ENCODE results near the gene NISCH. TPM values are rescaled to one million over a fixed set of nuclear protein-coding genes. Genes with fewer than 3 reads are reported as not detected.

The NISCH gene
- total RNA-seq, 1 donor from 2014 or later = 44.3 TPM

DNA sequence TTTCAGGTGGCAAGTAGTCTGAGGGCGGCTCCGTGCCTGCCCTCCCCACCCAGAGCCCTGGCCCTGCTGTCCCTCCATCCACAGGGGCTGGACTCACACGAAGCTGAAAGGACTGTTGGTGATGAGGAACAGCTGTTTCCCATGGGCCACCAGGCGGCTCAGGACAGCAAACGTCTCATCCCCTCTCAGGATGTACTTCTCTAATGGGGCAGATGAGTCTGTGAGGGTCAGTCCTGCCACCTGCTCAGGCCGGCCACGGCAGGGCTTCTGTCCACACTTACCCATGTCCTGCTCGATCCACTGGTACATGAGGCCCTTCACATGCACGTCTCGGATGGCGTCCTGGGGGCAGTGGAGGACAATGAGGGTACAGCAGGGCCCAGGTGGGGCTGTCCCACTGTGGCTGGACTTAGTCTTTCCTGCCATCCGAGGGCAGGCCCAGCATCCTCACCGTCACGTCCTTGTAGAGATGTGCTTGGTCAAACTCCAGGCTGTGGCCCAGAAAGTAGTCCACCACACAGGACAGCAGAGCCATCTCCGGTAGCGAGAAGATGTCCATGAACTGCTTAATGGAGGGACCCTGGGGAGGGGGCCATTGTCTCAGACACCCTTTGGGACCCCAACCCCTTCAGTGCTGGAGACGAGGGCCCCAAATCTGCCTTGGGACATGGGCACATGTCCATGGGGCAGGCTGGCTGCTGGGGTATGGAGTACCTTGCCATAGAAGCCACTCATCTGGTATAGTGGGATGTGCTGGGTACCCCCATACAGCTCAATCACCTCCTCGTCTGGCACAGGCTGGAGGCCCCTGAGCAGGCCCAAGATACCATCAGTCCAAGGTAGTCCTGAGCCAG lies 72.6 kb downstream of the NISCH start:
- intact Hi-C loops (cut with micrococcal nuclease) = no loop called here
- peak; percentile 14 for DNase-seq
- TF ChIP-seq, protein P1, sequence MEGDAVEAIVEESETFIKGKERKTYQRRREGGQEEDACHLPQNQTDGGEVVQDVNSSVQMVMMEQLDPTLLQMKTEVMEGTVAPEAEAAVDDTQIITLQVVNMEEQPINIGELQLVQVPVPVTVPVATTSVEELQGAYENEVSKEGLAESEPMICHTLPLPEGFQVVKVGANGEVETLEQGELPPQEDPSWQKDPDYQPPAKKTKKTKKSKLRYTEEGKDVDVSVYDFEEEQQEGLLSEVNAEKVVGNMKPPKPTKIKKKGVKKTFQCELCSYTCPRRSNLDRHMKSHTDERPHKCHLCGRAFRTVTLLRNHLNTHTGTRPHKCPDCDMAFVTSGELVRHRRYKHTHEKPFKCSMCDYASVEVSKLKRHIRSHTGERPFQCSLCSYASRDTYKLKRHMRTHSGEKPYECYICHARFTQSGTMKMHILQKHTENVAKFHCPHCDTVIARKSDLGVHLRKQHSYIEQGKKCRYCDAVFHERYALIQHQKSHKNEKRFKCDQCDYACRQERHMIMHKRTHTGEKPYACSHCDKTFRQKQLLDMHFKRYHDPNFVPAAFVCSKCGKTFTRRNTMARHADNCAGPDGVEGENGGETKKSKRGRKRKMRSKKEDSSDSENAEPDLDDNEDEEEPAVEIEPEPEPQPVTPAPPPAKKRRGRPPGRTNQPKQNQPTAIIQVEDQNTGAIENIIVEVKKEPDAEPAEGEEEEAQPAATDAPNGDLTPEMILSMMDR (IDR thresholded peaks at IDR 0.05; ENCODE audit: borderline replicate concordance) = no peak

DNA sequence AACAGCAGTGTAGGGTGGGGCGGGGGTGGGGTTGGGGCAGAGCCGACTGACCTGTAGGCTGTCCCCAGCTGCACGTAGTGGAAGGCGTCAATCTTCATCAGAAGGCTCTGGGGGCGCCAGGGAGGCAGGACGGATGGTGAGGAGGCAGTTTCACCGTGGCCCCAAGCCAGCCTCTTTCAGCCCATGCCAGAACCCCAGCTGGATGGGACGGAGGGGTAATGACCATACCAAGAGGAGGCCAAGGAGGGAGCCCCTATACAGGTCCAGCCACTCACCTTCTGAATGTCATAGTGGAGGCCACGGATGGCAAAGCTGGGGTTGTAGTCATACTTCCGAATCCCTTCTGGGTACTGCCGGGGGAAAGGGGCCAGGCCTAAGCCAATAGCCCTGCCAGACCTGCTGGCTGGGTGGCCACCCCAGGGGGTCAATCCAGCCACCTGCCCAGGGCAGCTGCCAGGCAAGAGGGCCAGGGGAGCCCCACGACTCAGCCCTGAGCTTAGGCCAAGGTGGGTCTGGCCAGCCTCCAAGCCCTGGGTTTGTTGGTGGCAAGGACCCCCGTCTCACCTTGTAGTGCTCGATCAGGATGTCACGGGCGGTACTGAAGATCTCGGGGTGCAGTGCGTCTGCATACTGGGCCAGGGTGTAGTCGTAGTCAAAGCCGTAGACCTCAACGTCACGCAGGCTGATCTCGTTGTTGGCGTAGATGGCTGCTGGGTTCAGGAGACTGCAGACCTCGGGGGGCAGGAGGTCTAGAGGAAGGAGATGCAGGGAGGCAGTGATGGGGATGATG lies 73.4 kb downstream of the NISCH start:
- intact Hi-C loops (cut with micrococcal nuclease) = no loop called here
- Histone ChIP-seq H3K36me3 (peaks cover 19% of the 10 kb centered on the region), H3K4me3 (no peak overlapping the region), H3K27ac (replicated peaks) (peak overlapping the region; percentile 94), H3K9me3 (replicated peaks) (no peaks in the 10 kb centered on the region), H3K27me3 (ENCODE audit: low read depth) (no peaks in the 10 kb centered on the region), H3K4me1 (peaks cover 85% of the 10 kb centered on the region)
- TF ChIP-seq, protein P1 (IDR thresholded peaks at IDR 0.05; ENCODE audit: borderline replicate concordance) = no peak
- DNase-seq = peak; percentile 22

More for the DNA sequence above, 72.6 kb downstream of the NISCH start:
- Histone ChIP-seq H3K27ac (replicated peaks) (peak overlapping the region; percentile 88), H3K27me3 (ENCODE audit: low read depth) (no peaks in the 10 kb centered on the region), H3K4me1 (peaks cover 81% of the 10 kb centered on the region), H3K9me3 (replicated peaks) (no peaks in the 10 kb centered on the region), H3K36me3 (peaks cover 26% of the 10 kb centered on the region), H3K4me3 (no peak overlapping the region)

DNA sequence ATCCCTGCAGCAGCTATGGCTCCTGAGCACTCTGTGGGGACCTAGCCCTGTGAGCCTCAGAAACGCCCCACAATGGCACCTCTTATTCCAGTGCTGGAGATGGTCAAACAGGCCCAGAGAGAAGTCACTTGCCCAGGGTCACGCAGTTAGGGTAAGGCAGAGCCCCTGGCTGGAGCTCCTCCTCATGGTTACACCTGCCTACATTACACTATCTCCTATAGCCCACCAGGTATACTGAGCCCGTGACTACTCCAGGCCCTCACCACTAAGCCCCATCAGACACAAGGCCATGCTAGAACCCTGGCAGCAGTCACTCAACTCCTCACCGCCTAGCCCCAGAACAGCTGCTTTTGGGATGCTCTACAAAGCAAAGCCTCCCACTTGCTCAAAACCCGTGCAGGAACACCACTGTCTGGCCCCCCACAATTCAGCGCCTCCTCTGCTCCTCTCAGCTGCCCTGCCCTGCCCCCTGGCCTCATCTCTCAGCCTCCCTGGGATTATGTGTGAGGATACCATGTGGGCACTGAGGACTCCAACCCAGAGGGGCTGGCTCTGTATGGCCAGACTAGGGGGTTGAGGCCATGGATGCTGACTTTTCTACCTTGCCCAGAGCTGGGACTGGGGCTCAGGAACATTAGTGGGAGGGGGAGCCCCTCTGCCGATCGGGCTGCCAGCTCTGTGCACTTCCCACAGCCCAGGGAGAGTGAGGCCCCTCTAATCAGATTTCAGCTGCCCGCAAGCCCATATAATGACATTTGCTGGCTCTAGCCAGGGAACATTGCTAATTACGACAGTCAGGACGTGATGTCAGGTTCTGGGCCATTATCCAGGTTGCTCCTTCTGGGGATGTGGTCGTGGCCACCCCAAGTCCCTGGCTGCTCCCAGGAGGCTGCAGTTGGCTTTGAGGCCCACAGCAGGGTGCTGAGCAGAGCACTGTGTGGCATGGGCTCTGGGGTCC lies 74.3 kb downstream of the NISCH start:
- Histone ChIP-seq H3K4me1 (peaks cover 87% of the 10 kb centered on the region), H3K36me3 (peaks cover 10% of the 10 kb centered on the region), H3K27ac (replicated peaks) (peak overlapping the region; percentile 94), H3K9me3 (replicated peaks) (no peaks in the 10 kb centered on the region), H3K4me3 (peak overlapping the region; percentile 82), H3K27me3 (ENCODE audit: low read depth) (no peaks in the 10 kb centered on the region)
- intact Hi-C loops (cut with micrococcal nuclease) = no loop called here
- DNase-seq = peak; percentile 68
- TF ChIP-seq, protein P1 (IDR thresholded peaks at IDR 0.05; ENCODE audit: borderline replicate concordance) = no peak

DNA sequence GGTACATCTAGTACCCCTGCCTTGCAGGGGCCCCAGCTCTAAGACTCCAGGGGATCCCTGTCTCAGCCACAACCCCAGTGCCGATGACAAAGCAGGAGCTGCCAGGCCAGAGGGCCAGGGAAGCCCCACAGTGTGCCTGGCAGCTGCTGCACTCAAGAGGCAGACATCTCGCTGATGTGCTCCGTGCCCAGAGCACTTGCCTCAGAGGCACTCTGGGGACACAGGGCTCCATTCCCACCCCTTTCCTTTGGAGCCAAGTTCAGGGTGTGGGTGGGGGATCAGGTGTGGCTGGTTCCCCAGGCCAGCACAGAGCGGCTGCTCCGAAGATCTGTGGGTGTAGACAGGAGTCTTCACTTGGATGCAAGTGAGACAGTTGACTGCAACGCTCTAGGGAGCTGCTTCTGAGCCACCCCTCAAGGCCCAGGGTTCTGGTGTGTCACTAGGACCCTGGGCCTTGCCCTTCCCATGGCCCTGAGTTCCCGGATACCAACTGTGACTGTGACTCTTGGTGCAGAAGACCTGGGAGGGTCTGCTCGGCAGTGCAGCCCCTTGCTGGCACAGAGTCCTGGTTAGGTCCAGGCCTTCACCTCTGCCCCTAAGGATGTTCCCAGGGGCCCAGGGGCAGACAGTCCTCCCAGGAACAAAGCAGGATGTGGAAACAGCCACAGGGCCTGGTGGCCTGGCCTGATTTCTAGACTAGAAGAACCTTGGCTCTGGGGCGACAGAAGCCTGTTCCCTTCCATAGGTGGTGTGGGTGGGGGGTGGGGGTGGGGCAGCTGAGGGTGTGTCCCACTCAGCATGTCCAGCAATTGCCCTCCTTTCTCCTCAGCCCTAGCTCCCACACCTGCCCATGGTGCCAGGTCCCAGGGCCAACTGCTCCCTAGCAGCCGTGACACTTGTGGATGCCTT lies 75.8 kb downstream of the NISCH start:
- intact Hi-C loops (cut with micrococcal nuclease) = no loop called here
- TF ChIP-seq, protein P1 (IDR thresholded peaks at IDR 0.05; ENCODE audit: borderline replicate concordance) = no peak
- H3K4me1 ChIP-seq = peaks cover 87% of the 10 kb centered on the region
- H3K27ac ChIP-seq (replicated peaks) = peak overlapping the region; percentile 94
- no peaks in the 10 kb centered on the region for H3K9me3 ChIP-seq (replicated peaks)
- DNase-seq = peak; percentile 72
- peak overlapping the region; percentile 82 for H3K4me3 ChIP-seq
- peaks cover 9% of the 10 kb centered on the region for H3K36me3 ChIP-seq
- no peaks in the 10 kb centered on the region for H3K27me3 ChIP-seq (ENCODE audit: low read depth)
